Urothelium cell line (cell line): Measurements from ENCODE around the gene BGLAP.
"Not testable (repeated sequence)": the region's sequence is repeated elsewhere in the genome, so short reads cannot be mapped to it uniquely, and the experiment has no call there.

Experiments used
- DNase-seq: peaks from one replicate; pipeline ENCODE4 v3.0.0; 2011; ENCODE audit warnings: low spot score, mixed read lengths
- FAIRE-seq: peaks from 2 replicates; lab custom pipeline; 2011; peaks lifted over from hg19 to GRCh38; lab: Jason Lieb, UNC

BGLAP gene

GRCh38 chr1:156241926-156242325, at the start of gene BGLAP:
BGLAP (plus strand) TSS chr1:156242184; CDS start chr1:156242232, 48 bp downstream.
- DNase-seq, result no peak
- FAIRE-seq, result no peak

DNA sequence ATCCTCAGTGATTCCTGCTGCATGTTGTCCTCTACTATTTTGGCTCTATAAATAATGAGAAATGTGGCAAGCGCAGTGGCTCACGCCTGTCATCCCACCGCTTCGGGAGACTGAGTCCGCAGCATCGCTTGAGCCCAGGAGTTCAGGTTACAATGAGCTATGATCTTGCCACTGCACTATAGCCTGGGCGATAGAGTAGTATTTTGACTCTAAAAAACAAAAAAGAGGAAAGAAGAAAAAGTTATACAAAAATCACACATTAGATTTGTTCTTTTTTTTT, 48.8 kb upstream of the BGLAP start:
- DNase-seq, result no peak
- FAIRE-seq, result no peak

GRCh38 chr1:156193488-156194299, 48.3 kb upstream of the BGLAP start, which contains the start of gene SLC25A44:
SLC25A44 (plus strand) TSS chr1:156194104; CDS start chr1:156199848, 5,744 bp downstream.
- no peak for FAIRE-seq
- DNase-seq, result peak; percentile 96

DNA sequence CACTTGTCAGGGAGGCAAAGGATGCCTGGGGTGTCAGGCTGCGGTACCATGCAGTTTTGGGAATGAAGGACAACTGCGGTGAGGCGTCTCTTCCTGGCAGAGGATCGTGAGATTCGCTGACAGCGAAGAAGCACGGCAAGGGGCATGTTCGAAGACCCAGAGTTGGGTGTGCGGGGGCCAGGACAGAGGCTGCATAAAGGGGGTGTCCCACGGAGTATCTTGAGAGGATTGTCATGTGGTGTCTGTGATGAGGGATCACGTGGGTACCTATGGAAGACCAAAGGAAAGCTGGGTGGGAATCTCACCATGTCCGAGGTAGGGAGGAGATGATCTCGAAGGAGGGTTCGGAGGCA, 47.7 kb upstream of the BGLAP start:
- no peak for FAIRE-seq
- no peak for DNase-seq

DNA sequence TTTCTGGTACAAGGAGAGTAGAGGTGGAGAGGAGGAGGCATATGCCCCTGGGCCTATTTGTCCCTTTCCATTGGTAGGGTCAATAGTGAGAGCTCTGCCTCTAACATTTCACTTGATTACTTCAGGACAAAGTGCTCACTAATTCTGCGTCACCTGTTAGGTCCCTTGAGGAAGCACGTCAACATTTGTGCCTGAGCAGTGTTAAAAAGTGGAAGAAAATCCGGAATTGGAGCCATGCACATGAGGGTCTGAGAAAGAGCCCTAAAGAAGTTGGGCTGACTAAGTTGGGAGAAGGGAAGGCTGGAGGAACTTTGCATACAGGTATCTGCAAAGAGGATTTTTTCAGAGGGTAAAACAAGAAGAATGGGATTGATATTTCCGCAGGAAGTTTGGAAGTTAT, 46.1 kb upstream of the BGLAP start:
- FAIRE-seq (no peak), DNase-seq (no peak)

- FAIRE-seq (no peak), DNase-seq (no peak)
These were observed 45.5 kb upstream of the BGLAP start for GRCh38 chr1:156196445-156196844.

DNA sequence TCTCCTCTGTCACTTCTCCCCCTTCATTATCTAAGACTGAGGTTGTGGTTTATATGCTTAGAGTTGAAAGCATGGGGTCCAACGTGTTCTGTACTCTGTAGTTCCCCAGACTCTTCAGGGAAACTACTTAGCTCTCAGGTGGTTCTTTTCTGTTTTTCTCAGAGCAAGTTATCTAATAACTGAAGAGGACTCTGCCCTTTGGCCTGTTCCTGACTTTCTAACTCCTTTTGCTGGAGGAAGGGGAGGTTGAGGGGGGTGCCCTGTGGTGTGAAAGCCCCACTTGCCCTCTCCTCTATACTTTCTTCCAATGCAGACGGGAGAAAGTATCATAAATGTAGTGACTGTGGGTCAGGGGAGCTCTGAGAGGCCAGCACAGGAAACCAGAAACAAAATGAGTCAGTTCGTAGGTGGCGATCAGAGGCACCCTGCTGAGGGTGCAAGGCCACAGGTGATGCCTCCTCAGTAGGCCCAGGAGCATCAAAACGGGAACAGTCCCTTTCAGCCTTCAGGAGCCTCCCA, 43.1 kb upstream of the BGLAP start:
- FAIRE-seq, result no peak
- DNase-seq, result no peak

DNA sequence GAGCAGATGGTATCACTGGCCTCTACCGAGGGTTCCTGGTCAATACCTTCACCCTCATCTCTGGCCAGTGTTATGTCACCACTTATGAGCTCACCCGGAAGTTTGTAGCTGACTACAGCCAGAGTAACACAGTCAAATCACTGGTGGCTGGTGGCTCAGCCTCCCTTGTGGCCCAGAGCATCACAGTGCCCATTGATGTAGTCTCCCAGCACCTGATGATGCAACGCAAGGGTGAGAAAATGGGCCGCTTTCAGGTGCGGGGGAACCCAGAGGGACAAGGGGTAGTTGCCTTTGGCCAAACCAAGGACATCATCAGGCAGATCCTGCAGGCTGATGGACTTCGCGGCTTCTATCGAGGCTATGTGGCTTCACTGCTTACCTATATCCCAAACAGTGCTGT, 41.9 kb upstream of the BGLAP start:
- DNase-seq, result no peak

DNA sequence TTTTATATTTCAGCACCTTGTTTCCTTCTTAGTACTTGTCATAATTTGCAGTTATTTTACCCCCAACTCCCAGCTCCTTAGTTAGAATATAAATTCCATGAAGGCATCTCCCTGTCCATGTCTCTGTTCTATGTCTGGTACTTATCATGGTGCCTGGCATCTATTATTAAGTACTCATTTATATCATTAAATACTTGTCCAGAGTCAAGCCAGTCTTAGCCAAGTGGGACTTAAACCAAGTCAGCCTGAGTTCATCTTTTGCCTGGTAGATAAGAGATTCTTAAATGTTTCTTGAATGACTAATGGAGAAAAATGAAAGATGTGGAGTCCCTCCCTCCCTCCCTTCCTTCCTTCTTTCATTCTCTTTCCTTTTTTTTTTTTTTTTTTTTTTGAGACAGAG, 38.7 kb upstream of the BGLAP start:
- DNase-seq (no peak), FAIRE-seq (no peak)

More for the DNA sequence above, 41.9 kb upstream of the BGLAP start:
- no peak for FAIRE-seq

DNA sequence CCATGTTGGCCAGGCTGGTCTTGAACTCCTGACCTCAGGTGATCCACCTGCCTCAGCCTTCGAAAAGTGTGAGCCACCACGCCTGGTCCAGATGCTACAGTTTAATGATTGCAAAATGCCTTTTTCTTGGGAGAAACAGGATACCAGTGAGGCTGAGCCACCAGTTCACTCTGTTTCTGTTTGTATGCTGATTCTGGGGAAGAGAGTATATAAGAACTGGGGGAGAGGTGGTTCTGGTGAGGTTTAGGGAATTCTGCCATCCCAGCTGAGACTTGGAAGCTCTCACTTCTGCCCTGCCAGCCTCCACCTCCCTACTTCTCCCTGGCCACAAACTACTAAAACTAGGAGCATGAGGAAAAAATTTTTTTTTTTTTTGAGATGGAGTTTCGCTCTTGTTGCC, 37.3 kb upstream of the BGLAP start:
- DNase-seq (no peak), FAIRE-seq (no peak)

GRCh38 chr1:156211243-156211642, 30.7 kb upstream of the BGLAP start:
- no peak for FAIRE-seq
- DNase-seq, result no peak

DNA sequence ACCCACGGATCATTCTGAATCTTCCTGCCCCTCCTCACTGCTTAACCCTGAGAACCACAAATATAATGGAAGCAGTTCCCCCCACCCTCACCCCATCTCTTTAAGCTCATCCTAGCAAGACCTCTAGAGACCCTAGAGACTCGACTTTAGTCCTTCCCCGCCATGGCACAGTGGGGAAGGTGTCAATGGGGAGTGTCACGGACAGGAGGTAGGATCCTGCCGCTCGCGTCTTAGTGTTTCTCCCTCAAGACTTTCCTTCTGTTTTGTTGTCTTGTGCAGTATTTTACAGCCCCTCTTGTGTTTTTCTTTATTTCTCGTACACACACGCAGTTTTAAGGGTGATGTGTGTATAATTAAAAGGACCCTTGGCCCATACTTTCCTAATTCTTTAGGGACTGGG, 29.9 kb upstream of the BGLAP start:
- DNase-seq (no peak), FAIRE-seq (no peak)

DNA sequence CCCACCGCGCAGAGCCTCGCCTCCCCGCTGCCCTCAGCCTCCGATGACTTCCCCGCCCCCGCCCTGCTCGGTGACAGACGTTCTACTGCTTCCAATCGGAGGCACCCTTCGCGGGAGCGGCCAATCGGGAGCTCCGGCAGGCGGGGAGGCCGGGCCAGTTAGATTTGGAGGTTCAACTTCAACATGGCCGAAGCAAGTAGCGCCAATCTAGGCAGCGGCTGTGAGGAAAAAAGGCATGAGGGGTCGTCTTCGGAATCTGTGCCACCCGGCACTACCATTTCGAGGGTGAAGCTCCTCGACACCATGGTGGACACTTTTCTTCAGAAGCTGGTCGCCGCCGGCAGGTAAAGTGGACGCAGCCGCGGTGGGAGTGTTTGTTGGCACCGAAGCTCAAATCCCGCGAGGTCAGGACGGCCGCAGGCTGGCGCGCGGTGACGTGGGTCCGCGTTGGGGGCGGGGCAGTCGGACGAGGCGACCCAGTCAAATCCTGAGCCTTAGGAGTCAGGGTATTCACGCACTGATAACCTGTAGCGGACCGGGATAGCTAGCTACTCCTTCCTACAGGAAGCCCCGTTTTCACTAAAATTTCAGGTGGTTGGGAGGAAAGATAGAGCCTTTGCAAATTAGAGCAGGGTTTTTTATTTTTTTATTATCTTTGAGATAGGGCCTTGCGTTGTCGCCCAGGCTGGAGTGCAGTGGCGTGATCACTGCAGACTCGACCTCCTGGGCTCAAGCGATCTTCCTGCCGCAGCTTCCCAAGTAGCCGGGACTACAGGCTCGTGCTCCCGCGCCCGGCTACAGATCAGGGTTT, 28.9 kb upstream of the BGLAP start, which contains the start of gene PMF1:
PMF1 (plus strand) TSS at position 175 of the 811 bp plus-strand sequence; CDS start at position 184, 9 bp downstream.
- DNase-seq, result peak; percentile 99
- no peak for FAIRE-seq

- DNase-seq, result no peak
- no peak for FAIRE-seq
These were observed 28.4 kb upstream of the BGLAP start for GRCh38 chr1:156213644-156213966.

DNA sequence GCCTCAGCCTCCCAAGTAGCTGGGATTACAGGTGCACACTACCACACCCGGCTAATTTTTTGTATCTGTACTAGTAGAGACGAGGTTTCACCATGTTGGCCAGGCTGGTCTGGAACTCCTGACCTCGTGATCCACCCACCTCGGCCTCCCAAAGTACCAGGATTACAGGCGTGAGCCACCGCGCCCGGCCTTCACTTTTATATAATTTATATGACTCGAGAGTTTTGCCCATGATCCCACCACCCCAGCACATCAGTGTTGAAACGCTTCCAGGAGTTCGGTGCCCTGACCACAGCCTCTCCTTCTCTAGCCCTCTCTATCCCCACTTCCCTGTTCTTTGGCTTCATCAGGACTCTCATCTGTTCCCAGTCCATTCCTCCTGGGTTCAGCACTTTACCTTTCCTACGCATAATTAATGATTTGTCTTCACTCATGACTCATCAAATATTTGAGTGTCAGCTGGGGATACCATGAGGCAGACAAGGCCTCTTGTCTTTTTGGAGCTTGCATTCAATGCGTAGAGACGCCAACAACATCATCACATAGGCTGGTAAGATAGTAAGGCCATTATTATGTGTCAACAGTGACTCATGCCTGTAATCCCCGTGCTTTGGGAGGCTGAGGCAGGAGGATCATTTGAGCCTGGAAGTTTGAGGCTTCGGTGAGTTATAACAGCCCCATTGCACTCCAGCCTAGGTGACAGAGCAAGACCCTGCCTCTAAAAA, 27.8 kb upstream of the BGLAP start:
- no peak for FAIRE-seq

DNA sequence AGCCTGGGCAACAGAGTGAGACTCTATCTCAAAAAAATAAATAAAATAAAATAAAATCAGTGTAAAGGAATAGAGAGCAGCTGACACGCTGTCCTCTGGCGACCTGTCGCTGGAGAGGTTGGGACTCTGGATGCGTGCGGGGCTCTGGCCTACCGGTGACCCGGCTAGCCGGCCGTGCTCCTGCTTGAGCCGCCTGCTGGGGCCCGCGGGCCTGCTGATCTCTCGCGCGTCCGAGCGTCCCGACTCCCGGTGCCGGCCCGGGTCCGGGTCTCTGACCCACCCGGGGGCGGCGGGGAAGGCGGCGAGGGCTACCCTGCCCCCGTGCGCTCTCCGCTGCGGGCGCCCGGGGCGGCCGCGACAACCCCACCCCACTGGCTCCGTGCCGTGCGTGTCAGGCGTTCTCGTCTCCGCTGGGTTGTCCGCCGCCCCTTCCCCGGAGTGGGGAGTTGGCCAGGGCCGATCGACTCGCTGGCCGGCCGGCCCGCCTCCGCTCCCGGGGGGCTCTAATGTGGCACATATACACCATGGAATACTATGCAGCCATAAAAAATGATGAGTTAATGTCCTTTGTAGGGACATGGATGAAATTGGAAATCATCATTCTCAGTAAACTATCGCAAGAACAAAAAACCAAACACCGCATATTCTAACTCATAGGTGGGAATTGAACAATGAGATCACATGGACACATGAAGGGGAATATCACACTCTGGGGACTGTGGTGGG, 25.5 kb upstream of the BGLAP start:
- peak; percentile 100 for FAIRE-seq
- DNase-seq, result not testable (repeated sequence)

More for the DNA sequence above, 27.8 kb upstream of the BGLAP start:
- DNase-seq, result peak; percentile 65

GRCh38 chr1:156217871-156218270, 24.1 kb upstream of the BGLAP start:
- no peak for FAIRE-seq
- no peak for DNase-seq

DNA sequence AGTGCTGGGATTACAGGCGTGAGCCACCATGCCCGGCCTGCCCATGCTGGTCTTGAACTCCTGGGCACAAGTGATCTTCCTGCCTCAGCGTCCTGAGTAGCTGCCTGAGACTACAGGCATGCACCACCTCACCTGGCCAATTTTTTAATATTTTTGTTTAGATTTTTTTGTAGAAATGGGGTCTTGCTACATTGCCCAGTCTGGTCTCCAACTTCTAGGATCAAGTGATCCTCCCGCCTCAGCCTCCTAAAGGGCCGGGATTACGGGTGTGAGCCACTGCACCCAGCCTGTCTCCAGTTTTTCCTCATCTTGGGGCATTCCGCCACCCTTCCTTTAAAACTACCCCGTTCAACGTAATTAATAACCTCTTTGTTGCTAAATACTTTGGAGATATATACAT, 21.8 kb upstream of the BGLAP start:
- DNase-seq, result no peak
- FAIRE-seq, result no peak

- FAIRE-seq (no peak), DNase-seq (no peak)
These were observed 19.8 kb upstream of the BGLAP start for GRCh38 chr1:156221986-156222692.

GRCh38 chr1:156225677-156226014, 16.3 kb upstream of the BGLAP start:
- DNase-seq (no peak), FAIRE-seq (no peak)
